ENCODE measurements around the gene NEK7.

DNA sequence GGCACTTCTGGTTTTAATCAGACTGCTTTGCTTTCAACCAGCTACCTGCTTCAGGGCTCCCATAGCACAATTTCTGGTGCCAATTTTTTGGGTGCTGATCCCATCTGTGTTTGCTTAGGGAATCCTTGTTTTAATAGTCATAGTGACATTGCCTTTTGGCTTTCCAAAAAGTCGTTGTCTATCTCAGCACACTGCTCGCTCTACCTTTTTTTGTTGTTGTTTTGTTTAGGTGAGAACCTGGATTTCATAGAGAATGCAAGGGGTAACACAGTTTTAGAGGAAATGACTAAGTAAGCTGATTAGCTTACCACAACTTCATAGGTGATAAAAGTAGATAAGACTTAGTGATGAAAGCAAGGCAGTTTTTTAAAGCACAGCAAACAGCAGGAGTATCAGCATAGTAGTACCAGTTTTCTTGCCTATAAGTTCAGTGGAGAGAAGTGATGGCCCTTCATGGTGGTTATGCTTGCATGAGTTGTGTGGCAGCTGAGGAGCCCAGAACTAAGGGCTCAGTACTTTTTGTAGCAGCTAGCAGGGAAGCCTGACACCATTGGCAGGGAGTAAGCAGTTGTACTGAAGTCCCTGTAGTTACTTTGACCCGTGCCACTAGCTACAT lies 31.3 kb downstream of the NEK7 start:
- TF ChIP-seq CTCF (IDR thresholded peaks at IDR 0.05): no peak
- TF ChIP-seq POLR2A (IDR thresholded peaks at IDR 0.05): no peak

All from sigmoid colon (tissue), 3 donors.